ENCODE data around the gene LAPTM4A. TPM values are rescaled to one million over a fixed set of nuclear protein-coding genes. Genes with fewer than 3 reads are reported as not detected.

The LAPTM4A gene
- total RNA-seq, 1 donor from 2014 or later = 25.5 TPM

DNA sequence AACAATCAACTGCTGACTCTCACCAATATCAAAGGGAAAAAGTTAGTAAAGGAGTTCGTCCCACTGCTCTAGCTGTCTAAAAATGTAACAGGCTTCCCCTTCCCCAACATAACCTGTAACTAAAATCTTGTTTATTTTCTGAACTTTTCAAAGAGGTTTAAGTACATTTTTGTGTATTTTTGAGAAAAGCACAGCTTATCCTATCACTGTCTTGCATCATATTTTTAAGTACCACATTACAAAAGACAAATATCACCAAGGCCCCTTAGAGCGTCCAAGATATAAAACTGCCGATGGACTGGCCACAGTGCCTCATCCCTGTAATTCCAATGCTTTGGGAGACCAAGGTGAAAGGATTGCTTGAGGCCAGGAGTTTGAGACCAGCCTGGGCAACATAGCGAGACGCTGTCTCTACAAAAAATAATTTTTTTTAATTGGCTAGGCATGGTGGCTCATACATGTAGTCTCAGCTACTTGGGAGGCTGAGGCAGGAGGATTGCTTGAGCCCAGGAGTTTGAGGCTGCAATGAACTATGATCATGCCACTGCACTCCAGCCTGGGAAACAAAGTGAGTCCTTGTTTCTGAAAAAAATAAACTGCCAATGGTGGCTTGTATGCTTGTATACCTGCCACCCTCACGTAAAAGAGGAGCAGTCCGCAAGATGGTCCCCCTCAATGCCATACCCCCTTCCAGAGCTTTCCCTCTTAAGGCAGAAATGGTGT, 21.2 kb upstream of the LAPTM4A start:
- Mint-ChIP-seq H3K4me1 (ENCODE audit: low read depth) (no peaks in the 10 kb centered on the region), H3K27ac (no peak overlapping the region), H3K27me3 (ENCODE audit: insufficient read depth) (peaks cover 13% of the 10 kb centered on the region), H3K36me3 (ENCODE audit: low read depth) (no peaks in the 10 kb centered on the region), H3K9me3 (no peaks in the 10 kb centered on the region), H3K4me3 (no peak overlapping the region)
- no peak for DNase-seq (ENCODE audit: low spot score)
- intact Hi-C loops (cut with micrococcal nuclease) = no loop called here

DNA sequence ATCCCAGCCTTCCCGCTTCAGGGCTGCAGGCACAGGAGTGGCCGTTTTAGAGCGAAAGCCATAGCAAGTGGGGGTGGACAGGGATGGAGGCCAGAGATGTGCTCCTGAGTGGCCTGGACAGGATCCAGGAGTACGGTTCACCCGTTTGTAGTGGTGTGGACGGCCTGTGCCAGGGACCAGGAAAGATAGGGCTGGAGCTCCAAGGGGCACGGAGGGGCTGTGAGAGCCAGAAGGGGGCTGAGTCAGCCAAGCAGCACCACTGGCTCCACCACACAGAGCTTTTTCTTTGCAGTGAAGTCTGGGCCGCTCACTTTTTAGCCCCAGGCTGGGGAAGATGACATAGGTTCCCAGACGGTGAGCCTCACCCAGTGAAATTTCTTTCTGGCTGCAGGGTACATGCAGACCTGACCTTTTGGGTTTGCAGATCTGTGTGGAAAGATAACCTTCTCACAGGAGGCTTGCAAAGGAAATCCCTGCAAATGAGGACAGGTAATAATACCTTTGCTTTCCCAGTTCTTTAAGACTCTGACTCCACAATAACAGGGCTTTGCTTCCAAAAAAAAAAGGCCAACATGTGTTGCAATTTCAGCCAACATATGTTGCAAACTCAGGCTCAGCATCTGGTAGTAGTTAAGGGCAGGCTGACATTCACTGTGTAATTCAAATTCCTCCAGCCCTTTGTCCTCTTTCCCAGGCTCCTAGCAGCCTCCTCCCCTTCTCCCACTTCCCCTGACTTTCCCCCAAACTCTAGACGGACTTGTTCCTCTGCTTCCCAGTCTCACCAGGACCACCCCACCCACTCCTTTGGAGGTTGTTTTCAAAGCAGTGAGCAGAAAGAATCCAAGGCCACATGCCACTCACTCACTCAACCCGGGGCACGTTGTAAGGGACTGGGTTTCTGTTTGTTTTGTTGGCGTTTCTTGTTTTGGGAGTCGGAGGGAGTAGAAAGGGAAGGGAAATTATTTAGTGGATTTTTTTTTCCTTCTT, 20.3 kb upstream of the LAPTM4A start:
- peaks cover 13% of the 10 kb centered on the region for H3K27me3 Mint-ChIP-seq (ENCODE audit: insufficient read depth)
- no peak for DNase-seq (ENCODE audit: low spot score)
- no peak overlapping the region for H3K27ac Mint-ChIP-seq
- H3K36me3 Mint-ChIP-seq (ENCODE audit: low read depth) = no peaks in the 10 kb centered on the region
- no peaks in the 10 kb centered on the region for H3K9me3 Mint-ChIP-seq
- intact Hi-C loops (cut with micrococcal nuclease) = no loop called here
- H3K4me3 Mint-ChIP-seq = no peak overlapping the region
- H3K4me1 Mint-ChIP-seq (ENCODE audit: low read depth) = no peaks in the 10 kb centered on the region

DNA sequence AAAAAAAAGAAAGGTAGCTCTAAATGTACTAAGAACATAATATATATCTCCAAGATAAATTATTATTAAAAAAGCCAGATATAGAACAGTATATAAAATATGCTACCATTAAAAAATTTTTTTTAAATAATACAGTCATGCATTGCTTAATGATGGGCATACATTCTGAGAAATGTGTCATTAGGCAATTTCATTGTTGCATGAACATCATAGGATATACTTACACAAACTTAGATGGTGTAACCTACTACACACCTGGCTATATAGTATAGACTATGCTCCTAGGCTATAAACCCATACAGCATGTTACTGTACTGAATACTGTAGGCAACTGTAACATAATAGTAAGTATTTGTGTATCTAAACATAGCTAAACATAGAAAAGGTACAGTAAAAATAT, 18.3 kb upstream of the LAPTM4A start:
- intact Hi-C loops (cut with micrococcal nuclease) = no loop called here
- no peaks in the 10 kb centered on the region for H3K4me1 Mint-ChIP-seq (ENCODE audit: low read depth)
- no peaks in the 10 kb centered on the region for H3K36me3 Mint-ChIP-seq (ENCODE audit: low read depth)
- no peaks in the 10 kb centered on the region for H3K9me3 Mint-ChIP-seq
- peaks cover 11% of the 10 kb centered on the region for H3K27me3 Mint-ChIP-seq (ENCODE audit: insufficient read depth)
- H3K4me3 Mint-ChIP-seq = no peak overlapping the region
- H3K27ac Mint-ChIP-seq = no peak overlapping the region
- no peak for DNase-seq (ENCODE audit: low spot score)

DNA sequence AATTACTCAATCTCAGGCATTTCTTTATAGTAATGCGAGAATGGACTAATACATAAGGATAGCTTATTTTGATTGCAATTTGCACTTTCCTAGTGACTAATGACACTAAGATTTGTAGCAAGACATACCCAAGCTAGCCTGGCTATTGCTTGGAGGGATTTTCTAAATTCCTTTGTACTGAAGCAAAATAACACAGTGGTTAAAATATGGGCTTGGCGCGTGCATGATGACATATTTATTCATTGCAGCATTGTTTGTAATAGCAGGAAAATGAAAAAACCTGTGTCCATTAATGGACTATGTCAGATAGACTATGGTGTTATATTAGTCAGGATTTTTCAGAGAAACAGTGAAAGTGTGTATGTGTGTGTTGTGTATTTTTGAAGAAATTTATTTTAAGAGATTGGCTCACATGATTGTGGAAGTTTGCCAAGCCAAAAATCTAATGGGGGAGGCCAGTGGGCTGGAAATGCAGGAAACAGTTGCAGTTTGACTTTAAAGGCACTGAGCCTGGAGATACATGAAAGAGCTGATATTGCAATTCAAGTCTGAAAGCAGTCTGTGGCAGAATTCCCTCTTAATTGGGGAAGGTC, 16.7 kb upstream of the LAPTM4A start:
- H3K4me1 Mint-ChIP-seq (ENCODE audit: low read depth) = no peaks in the 10 kb centered on the region
- intact Hi-C loops (cut with micrococcal nuclease) = no loop called here
- no peak for DNase-seq (ENCODE audit: low spot score)
- peaks cover 6% of the 10 kb centered on the region for H3K27me3 Mint-ChIP-seq (ENCODE audit: insufficient read depth)
- no peaks in the 10 kb centered on the region for H3K36me3 Mint-ChIP-seq (ENCODE audit: low read depth)
- H3K27ac Mint-ChIP-seq = no peak overlapping the region
- no peaks in the 10 kb centered on the region for H3K9me3 Mint-ChIP-seq
- H3K4me3 Mint-ChIP-seq = no peak overlapping the region

DNA sequence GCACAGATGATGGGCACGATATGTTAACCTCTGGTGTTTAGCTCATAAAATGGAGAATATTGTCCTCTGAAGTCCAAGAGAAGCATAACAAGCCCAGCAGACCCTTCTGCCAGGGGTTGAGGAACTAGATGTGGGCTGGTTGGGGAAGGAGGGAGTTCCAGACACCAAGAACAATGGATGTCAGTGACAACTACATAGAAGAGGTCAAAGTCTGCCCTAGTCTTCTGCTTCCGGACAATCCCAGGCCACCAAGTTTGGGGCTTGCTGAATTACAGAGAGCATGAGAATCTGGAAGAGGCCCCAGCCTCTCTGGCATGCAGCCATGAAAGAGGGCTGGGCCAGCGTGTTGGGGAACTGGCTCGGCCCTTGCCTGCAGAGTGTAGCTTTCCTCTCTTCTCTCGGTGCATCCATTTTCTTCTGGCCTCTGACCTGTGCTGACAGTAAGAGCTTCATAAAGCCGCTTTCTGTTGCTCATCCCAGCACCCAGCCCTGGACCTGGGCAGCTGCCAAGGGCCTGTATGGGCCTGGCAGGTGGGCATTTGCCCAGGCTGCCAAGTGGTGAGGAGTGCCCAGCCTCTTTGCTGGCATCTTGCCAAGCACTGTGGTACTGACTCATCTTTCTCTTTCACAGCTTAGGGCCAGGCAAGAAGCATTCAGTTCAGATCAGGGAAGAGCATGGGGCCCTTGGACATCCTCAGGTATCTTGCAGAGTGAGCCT, 14.6 kb upstream of the LAPTM4A start:
- H3K9me3 Mint-ChIP-seq = no peaks in the 10 kb centered on the region
- no peak overlapping the region for H3K4me3 Mint-ChIP-seq
- no peak for DNase-seq (ENCODE audit: low spot score)
- intact Hi-C loops (cut with micrococcal nuclease) = no loop called here
- H3K36me3 Mint-ChIP-seq (ENCODE audit: low read depth) = no peaks in the 10 kb centered on the region
- no peaks in the 10 kb centered on the region for H3K4me1 Mint-ChIP-seq (ENCODE audit: low read depth)
- H3K27me3 Mint-ChIP-seq (ENCODE audit: insufficient read depth) = peaks cover 6% of the 10 kb centered on the region
- no peak overlapping the region for H3K27ac Mint-ChIP-seq

- no peaks in the 10 kb centered on the region for H3K9me3 Mint-ChIP-seq
- no peak for DNase-seq (ENCODE audit: low spot score)
- no peaks in the 10 kb centered on the region for H3K36me3 Mint-ChIP-seq (ENCODE audit: low read depth)
- H3K27me3 Mint-ChIP-seq (ENCODE audit: insufficient read depth) = peaks cover 15% of the 10 kb centered on the region
- H3K4me1 Mint-ChIP-seq (ENCODE audit: low read depth) = no peaks in the 10 kb centered on the region
- H3K4me3 Mint-ChIP-seq = no peak overlapping the region
- intact Hi-C loops (cut with micrococcal nuclease) = no loop called here
- no peak overlapping the region for H3K27ac Mint-ChIP-seq
Observed at GRCh38 chr2:20064841-20065240, 13.4 kb upstream of the LAPTM4A start.

GRCh38 chr2:20064421-20064820, 13.0 kb upstream of the LAPTM4A start:
- Mint-ChIP-seq H3K9me3 (no peaks in the 10 kb centered on the region), H3K36me3 (ENCODE audit: low read depth) (no peaks in the 10 kb centered on the region), H3K4me1 (ENCODE audit: low read depth) (no peaks in the 10 kb centered on the region), H3K27ac (no peak overlapping the region), H3K4me3 (no peak overlapping the region), H3K27me3 (ENCODE audit: insufficient read depth) (peaks cover 14% of the 10 kb centered on the region)
- DNase-seq (ENCODE audit: low spot score) = no peak
- intact Hi-C loops (cut with micrococcal nuclease) = no loop called here

GRCh38 chr2:20062615-20063545, 11.5 kb upstream of the LAPTM4A start:
- no peaks in the 10 kb centered on the region for H3K4me1 Mint-ChIP-seq (ENCODE audit: low read depth)
- intact Hi-C loops (cut with micrococcal nuclease) = no loop called here
- no peak overlapping the region for H3K27ac Mint-ChIP-seq
- H3K27me3 Mint-ChIP-seq (ENCODE audit: insufficient read depth) = peaks cover 17% of the 10 kb centered on the region
- H3K4me3 Mint-ChIP-seq = no peak overlapping the region
- DNase-seq (ENCODE audit: low spot score) = no peak
- H3K9me3 Mint-ChIP-seq = no peaks in the 10 kb centered on the region
- no peaks in the 10 kb centered on the region for H3K36me3 Mint-ChIP-seq (ENCODE audit: low read depth)

GRCh38 chr2:20061940-20062339, 10.5 kb upstream of the LAPTM4A start:
- no peaks in the 10 kb centered on the region for H3K36me3 Mint-ChIP-seq (ENCODE audit: low read depth)
- intact Hi-C loops (cut with micrococcal nuclease) = no loop called here
- DNase-seq (ENCODE audit: low spot score) = no peak
- no peaks in the 10 kb centered on the region for H3K4me1 Mint-ChIP-seq (ENCODE audit: low read depth)
- no peak overlapping the region for H3K27ac Mint-ChIP-seq
- H3K27me3 Mint-ChIP-seq (ENCODE audit: insufficient read depth) = peaks cover 25% of the 10 kb centered on the region
- H3K4me3 Mint-ChIP-seq = no peak overlapping the region
- no peaks in the 10 kb centered on the region for H3K9me3 Mint-ChIP-seq

- no peaks in the 10 kb centered on the region for H3K9me3 Mint-ChIP-seq
- intact Hi-C loops (cut with micrococcal nuclease) = no loop called here
- no peak for DNase-seq (ENCODE audit: low spot score)
- H3K36me3 Mint-ChIP-seq (ENCODE audit: low read depth) = no peaks in the 10 kb centered on the region
- peaks cover 29% of the 10 kb centered on the region for H3K27me3 Mint-ChIP-seq (ENCODE audit: insufficient read depth)
- H3K27ac Mint-ChIP-seq = no peak overlapping the region
- H3K4me3 Mint-ChIP-seq = no peak overlapping the region
- H3K4me1 Mint-ChIP-seq (ENCODE audit: low read depth) = no peaks in the 10 kb centered on the region
Observed at GRCh38 chr2:20061476-20061875, 10.0 kb upstream of the LAPTM4A start.

- DNase-seq (ENCODE audit: low spot score) = no peak
- no peak overlapping the region for H3K27ac Mint-ChIP-seq
- peaks cover 35% of the 10 kb centered on the region for H3K27me3 Mint-ChIP-seq (ENCODE audit: insufficient read depth)
- no peaks in the 10 kb centered on the region for H3K9me3 Mint-ChIP-seq
- H3K36me3 Mint-ChIP-seq (ENCODE audit: low read depth) = no peaks in the 10 kb centered on the region
- H3K4me1 Mint-ChIP-seq (ENCODE audit: low read depth) = no peaks in the 10 kb centered on the region
- intact Hi-C loops (cut with micrococcal nuclease) = no loop called here
- no peak overlapping the region for H3K4me3 Mint-ChIP-seq
Observed at GRCh38 chr2:20060106-20060505, 8.7 kb upstream of the LAPTM4A start.

GRCh38 chr2:20057268-20057667, 5.8 kb upstream of the LAPTM4A start:
- intact Hi-C loops (cut with micrococcal nuclease) = no loop called here
- Mint-ChIP-seq H3K4me3 (no peak overlapping the region), H3K4me1 (ENCODE audit: low read depth) (no peaks in the 10 kb centered on the region), H3K9me3 (no peaks in the 10 kb centered on the region), H3K27me3 (ENCODE audit: insufficient read depth) (peaks cover 40% of the 10 kb centered on the region), H3K27ac (no peak overlapping the region), H3K36me3 (ENCODE audit: low read depth) (no peaks in the 10 kb centered on the region)
- DNase-seq (ENCODE audit: low spot score) = no peak

All from activated T-helper 1 cell treated with anti-CD3 and anti-CD28 coated beads, Interleukin-12 subunit alpha, Interleukin-12 subunit beta, Interleukin-2, Interleukin-4 antibody, amounts not matched to agents 30 ng/mL and 10 ng/mL and 1 ng/mL, durations not matched to agents 14 hours and 24 hours and 36 hours (primary cell).